NCI-H187 (cell line): Measurements from ENCODE around the gene ABHD15.

Experiments
- DNase-seq, 2 experiments: peaks; one replicate each; lab custom pipeline; 2025; lab: John Stamatoyannopoulos, UW

The ABHD15 gene

DNA sequence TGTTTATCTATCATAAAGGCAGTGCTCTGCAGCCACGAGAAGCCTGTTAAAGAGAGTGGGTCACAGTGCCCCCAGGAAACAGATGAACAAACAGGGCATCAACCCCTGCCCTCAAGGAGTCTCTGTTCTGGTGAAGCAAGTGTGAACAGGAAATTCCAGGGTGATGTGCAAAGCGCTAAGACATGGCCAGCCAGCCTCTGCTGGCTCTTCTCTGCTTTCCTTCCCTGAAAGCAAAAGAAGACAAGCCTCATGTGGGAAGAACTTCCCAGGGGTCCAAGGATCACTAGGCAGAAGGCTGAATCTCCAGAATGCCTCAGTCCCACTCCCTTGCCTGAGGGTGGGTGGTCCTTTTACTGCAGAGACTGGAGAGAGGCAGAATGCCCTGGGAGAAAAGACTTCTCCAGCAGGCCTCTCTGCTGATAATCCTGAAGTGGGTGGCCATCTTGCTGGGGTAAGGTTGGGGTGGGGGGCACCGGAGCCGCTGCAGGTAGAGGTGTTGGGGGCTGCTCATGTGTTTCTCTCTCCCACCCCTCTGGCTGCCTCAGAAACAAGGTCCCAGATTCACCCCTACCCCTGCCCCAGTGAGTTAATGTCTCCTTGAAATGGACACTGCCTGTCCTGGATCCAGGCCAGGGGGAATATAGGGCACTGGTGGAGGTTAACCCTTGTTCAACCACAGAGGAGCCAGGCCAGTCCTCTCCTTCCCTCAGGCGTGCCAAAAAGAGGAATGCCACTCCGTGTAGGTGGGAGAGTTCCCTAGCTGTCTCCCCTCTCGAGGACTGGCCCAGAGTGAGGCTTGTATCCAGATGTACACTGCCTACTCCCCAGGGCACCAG is 28.5 kb upstream of the ABHD15 start:
- DNase-seq: no peak

GRCh38 chr17:29594519-29595090 is 27.8 kb upstream of the ABHD15 start:
- no peak for DNase-seq

- DNase-seq: no peak
Measured at GRCh38 chr17:29593591-29594518, 27.0 kb upstream of the ABHD15 start.

- DNase-seq: peak in 1 of 2 experiments; percentile 28
Measured at GRCh38 chr17:29592850-29593551, 26.2 kb upstream of the ABHD15 start, which contains the start of gene ANKRD13B. ANKRD13B (plus strand) TSS chr17:29593132; CDS start chr17:29593622, 490 bp downstream.

GRCh38 chr17:29591737-29592608 is 25.1 kb upstream of the ABHD15 start:
- DNase-seq: peak; percentile 77 to 82

DNA sequence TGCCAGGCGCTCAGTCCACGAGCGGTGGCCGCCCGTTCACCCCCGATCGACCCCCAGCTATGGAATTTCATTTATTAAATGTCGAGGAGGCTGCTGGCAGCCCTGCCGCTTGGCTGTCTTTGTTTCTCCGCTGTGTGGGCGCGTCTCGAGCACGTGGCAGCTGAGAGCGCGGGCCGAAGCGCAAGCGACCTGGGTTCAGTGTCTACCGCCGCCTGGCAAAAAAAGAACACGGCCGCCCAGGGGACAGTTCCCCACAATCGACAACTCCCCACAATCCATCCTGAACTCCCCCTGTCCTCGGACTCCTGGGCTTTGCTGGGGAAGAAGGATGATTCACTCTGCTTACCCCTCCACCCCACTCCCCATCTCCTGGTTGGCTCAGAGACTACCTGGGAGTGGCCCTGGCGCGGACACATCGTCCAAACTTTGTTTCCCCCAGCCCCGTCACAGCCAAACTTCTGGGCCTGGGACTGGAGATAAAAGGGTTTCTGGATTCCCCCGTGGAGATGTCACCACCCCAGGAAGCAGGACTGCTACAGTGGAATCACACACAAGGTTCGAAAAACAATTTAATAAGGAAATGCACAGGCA is 24.4 kb upstream of the ABHD15 start:
- no peak for DNase-seq

- no peak for DNase-seq
Measured at GRCh38 chr17:29590411-29591145, 23.7 kb upstream of the ABHD15 start.

- DNase-seq: peak; percentile 26 to 75
Measured at GRCh38 chr17:29589524-29590410, 22.9 kb upstream of the ABHD15 start, which contains the start of gene GIT1. GIT1 (minus strand) TSS chr17:29589648; CDS start chr17:29589378, 270 bp downstream.

DNA sequence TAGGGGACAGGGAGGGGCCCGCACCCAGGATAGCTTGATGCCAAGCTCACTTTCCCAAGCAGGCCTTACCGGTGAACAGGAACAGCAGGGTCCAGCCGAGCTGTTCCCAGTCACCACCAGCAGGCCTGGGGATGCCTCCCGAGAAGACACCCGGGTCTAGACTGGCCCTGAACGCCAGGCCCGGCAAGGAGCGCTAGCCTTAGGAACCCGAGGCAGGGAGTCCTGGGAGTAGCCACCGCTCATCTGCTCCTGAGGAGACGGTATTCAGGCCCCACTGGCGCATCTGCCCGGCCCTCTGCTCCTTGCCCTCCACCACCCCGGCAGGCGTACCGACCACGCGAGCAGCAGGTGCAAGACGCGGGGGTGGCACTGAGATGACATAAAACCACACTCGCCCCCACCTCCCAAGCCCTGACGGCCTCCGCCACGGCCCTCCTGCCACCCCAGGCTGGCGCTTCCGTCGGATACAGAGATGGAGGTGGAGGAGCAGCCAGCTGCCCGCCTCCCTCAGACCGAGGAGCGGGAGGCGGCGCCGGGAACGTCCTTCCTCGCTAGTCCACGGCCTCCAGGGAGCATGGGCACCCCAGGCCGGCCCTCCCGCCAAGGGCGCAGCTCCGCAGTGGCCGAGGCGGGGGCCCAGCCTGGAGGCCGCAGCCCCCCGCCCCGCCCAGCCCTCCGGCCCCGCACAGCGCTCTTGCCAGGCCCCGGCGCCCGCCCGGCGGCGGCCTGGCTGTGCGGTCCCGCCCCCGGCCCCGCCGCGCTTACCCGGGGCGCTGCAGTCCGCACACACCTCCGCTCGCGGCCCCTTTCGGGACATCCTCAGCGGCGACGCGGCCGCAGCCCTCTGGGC is 21.9 kb upstream of the ABHD15 start:
- no peak for DNase-seq

DNA sequence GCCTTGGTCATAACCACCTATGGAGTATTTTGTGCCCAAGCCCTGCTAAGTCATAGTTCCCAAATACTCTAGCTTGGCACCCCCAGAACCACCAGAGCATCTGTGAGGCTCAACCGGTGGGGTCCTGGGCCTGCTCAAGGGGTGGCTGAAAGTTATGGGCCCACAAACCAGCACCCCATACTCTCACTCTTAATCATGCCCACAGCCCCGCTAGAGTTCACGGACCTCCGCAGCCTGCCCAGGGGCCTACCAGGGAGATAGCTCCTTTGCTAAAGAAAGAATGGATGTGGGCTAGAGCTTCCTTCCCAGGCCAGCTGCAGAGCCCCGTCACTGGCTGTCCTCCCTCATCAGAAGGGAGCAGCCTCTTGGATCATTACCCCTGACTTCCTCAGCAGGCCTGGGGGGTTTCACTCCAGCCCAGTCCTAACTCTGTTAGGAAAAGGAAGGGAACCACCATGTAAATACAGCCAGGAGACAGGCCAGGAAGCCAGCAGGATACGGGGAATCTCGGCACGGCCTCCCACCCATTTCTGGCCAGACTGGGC is 21.3 kb upstream of the ABHD15 start:
- no peak for DNase-seq

DNA sequence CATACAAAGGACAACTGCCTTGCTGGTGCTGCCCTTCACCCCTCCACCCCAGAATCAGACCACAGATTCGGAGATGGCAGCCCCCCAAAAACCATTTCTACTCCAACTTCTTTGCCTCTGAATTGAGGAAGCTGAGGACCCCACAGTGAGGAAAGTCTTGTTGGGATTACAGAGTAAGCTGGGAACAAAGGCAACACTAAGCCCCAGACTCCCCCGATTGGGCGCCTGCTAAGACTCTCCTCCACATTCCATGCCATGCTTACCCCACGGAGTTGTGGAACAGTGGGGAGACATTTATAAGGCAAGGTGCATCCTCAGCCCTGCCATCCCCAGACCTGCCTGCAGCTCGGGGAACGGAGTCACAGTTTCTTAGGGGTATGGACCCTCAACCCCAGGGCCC is 20.8 kb upstream of the ABHD15 start:
- no peak for DNase-seq

DNA sequence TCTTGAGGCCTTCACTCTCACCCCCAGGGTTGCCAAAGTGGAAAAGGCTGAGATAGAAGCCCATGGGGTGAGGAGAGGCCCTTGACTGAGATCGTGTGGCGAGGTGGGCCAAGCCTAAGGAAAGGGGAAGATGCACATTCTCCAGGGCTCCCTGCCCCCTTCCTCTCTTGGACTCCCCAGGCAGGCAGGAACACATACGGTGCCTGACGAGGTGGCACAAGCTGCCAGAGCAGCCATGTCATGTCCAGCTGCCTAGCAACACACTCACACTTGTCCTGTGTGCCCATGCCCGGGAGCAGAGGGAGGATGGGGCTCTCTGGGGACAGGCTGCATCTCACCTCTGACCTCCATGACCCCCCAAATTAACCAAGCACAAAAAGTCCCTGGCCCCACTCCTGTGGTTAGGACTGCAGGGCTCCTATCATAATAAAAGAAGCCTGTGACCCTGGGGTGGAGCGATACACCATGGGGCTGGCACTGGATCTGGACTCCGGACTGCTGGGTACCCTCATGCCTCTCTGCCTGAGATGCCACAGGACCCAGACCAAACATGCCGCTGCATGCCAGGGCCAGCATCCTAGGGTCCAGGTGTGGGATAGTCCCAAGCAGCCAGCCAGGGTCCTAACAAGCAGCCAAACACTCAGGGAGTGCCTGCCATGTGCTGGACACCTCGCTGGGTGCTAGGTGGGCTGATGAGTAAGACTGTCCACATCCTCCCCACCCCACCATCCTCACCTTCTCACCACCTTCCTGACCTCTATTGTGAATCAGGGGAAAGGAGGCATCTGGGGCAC is 20.0 kb upstream of the ABHD15 start:
- no peak for DNase-seq

GRCh38 chr17:29585080-29585751 is 18.4 kb upstream of the ABHD15 start:
- no peak for DNase-seq

GRCh38 chr17:29584452-29585079 is 17.7 kb upstream of the ABHD15 start:
- no peak for DNase-seq
